ENCODE data around the gene HDHD5.

Gene HDHD5

DNA sequence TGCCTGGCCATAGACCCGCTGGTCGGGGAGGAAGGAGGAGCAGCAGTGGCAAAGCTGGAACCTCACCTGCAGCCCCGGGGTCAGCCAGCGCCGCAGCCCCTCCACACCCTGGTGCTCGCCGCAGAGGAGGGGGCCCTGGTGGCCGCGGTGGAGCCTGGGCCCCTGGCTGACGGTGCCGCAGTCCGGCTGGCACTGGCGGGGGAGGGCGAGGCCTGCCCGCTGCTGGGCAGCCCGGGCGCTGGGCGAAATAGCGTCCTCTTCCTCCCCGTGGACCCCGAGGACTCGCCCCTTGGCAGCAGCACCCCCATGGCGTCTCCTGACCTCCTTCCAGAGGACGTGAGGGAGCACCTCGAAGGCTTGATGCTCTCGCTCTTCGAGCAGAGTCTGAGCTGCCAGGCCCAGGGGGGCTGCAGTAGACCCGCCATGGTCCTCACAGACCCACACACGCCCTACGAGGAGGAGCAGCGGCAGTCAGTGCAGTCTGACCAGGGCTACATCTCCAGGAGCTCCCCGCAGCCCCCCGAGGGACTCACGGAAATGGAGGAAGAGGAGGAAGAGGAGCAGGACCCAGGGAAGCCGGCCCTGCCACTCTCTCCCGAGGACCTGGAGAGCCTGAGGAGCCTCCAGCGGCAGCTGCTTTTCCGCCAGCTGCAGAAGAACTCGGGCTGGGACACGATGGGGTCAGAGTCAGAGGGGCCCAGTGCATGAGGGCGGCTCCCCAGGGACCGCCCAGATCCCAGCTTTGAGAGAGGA is 49.8 kb downstream of the HDHD5 start:
- H3K4me3 ChIP-seq (ENCODE audit: low read depth, low read length) = no peak overlapping the region
- no peak for DNase-seq (ENCODE audit: low read depth)

DNA sequence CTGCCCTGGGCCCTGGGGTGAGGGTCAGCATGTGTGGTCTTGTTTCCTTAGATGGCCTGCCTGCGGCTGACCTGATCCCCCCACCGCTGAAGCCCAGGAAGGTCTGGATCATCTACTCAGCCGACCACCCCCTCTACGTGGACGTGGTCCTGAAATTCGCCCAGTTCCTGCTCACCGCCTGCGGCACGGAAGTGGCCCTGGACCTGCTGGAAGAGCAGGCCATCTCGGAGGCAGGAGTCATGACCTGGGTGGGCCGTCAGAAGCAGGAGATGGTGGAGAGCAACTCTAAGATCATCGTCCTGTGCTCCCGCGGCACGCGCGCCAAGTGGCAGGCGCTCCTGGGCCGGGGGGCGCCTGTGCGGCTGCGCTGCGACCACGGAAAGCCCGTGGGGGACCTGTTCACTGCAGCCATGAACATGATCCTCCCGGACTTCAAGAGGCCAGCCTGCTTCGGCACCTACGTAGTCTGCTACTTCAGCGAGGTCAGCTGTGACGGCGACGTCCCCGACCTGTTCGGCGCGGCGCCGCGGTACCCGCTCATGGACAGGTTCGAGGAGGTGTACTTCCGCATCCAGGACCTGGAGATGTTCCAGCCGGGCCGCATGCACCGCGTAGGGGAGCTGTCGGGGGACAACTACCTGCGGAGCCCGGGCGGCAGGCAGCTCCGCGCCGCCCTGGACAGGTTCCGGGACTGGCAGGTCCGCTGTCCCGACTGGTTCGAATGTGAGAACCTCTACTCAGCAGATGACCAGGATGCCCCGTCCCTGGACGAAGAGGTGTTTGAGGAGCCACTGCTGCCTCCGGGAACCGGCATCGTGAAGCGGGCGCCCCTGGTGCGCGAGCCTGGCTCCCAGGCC is 50.6 kb downstream of the HDHD5 start:
- no peak overlapping the region for H3K4me3 ChIP-seq (ENCODE audit: low read depth, low read length)
- no peak for DNase-seq (ENCODE audit: low read depth)

DNA sequence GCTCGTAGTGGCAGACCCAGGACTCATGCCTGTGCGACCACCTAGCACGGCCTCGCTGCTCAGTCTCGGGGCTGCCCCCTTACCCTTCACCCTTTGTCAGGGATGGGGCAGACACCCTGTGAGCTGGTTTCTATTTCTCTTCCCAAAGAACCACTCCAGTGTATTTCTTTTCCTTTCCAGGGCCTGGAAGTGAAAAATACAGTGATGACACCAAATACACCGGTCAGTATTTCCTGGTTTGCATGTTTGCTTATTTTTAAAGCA is 51.6 kb downstream of the HDHD5 start:
- no peak overlapping the region for H3K4me3 ChIP-seq (ENCODE audit: low read depth, low read length)
- DNase-seq (ENCODE audit: low read depth) = no peak

DNA sequence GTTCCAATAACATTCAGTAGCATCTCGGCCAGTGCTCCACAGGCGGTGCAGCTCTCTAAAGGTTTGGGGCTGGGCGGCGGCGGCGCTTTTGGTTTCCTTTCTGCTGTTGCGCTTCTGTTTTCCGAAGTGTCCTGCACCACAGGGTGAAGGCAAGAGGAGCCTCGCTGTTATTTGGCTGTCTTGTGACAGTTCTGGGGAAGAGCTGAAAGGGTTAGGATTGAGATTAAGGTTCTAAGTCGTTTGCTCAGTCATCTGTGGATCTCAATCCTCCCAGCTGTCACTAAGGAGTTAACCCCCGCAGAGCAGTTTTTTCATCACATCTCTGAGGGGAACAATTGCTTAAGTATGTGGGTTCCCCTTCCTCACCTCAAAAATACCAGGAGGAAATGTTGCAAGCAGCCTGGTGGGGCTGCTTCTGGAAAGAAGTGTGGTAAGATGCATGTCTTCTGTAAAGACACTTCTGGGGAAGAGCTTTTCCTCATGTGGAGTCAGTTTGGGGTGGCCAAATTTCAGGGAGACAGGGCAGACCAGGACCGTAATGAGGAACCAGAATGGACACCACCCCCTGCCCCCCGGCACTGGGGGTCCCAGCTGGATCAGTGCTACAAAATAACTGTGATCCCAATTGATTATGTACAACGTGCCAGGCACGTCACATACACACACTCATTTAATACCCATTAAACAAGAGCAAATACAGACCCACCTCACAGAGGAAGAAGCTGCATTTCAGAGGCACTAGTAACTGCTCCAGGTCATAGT is 52.1 kb downstream of the HDHD5 start:
- no peak for DNase-seq (ENCODE audit: low read depth)
- H3K4me3 ChIP-seq (ENCODE audit: low read depth, low read length) = no peak overlapping the region

DNA sequence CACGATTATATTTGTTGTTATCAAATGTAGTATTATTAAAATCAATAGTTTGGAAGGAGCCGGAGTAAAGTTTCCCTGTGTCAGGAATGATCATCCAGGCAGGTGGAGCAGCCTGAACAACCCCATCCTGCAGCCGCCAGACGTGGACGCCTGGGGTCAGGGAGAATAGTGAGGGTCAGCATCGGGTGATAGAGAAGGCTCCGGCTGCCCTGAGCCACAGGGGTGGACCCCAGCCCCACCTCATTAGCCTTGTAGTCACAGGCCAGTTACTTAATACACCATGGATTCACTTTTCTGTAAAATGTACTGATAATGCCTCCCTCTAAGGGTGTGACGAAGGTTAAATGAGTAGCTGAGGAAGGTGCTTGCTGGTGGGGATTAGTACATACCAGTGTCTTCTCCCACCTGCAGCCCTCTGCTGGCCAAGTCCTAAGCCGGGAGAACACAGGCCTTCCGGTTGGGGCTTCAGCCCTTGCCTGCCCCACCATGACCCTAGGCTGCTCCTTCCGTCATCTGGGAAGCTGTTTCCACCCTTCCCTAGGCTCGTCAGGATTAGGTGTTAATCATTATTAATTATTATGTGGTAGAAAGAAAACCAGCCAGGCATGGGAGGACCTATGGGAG is 52.8 kb downstream of the HDHD5 start:
- DNase-seq (ENCODE audit: low read depth) = no peak
- H3K4me3 ChIP-seq (ENCODE audit: low read depth, low read length) = no peak overlapping the region

DNA sequence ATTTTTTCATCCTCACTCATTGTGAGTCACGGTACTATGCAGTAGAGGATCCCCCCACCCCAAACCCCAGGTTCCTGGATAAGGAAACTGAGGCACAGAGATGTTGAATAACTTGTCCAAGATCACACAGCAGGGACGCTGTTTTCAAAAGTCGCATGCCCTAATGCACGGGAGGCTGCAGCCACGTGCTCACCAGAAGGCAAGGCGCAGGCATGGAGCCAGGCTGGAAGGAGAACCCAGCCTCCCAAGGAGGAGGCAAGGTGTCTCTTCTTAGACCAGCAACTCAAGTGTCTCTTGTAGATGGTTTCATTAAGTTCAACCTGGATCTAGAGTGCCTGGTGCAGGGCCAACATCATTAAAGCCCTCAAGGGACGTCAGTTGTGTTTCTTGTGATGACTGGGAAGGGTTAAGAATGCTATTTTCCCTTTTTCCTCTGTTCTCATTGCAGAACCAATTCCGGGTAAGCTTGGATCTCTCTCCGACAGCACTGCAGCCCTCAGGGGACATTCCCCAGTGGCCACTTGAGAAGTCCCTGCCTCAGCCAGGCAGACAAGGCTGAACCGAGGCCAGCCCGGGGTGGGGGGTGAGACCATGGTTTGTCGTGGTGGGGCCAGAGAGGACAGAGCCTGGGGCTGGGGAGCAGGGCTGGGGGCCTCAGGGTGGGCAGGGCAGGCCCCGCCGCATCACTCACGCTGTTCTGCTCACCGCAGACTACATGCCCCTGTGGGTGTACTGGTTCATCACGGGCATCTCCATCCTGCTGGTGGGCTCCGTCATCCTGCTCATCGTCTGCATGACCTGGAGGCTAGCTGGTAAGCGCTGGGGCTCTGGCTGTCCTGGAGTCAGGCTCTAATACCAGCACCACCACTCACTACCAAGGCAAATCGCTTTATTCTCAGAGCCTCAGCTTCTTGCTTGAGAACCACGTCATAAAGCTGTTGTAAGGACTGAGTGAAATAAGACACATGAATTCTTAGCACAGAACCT is 53.6 kb downstream of the HDHD5 start:
- H3K4me3 ChIP-seq (ENCODE audit: low read depth, low read length) = no peak overlapping the region
- DNase-seq (ENCODE audit: low read depth) = no peak

DNA sequence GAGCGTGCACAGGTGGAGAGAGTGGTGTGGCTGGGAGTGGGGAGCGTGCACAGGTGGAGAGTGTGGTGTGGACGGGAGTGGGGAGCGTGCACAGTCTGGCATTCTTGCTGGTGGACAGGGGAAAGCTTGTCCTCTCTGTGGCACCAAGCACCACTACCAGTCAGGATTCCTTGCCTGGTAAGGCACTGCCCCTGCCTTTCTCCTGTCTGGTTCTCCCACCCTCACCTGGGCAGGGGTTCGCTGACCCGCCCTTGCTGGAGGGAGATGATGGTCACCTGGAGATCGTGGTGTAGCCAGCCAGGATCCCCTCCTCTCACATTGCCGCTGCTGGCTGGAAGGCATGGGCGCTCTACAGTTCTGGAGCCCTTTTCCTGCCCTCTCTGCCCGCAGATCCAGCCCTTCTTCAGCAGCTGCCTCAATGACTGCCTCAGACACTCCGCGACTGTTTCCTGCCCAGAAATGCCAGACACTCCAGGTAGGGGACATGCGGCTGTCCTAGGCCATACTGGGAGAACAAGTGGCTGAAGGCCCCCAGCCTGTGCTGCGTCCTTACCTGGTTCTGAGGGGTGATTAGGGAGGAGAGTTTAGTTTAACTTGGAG is 54.6 kb downstream of the HDHD5 start:
- no peak for DNase-seq (ENCODE audit: low read depth)
- H3K4me3 ChIP-seq (ENCODE audit: low read depth, low read length) = no peak overlapping the region

DNA sequence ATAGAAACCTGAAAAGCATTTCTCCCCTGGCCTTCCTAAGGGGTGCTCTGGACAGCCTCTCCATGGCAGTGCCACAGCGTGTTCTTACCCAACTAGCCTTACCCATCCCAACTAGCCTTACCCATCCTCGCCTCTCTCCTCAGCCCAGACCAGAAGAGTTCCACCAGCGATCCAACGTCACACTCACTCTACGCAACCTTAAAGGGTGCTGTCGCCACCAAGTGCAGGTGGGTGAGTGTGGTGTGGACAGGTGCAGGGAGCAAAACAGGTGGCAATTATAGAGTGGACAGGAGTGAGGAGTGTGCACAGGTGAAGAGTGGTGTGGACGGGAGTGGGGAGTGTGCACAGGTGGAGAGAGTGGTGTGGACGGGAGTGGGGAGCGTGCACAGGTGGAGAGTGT is 55.7 kb downstream of the HDHD5 start:
- no peak overlapping the region for H3K4me3 ChIP-seq (ENCODE audit: low read depth, low read length)
- no peak for DNase-seq (ENCODE audit: low read depth)

DNA sequence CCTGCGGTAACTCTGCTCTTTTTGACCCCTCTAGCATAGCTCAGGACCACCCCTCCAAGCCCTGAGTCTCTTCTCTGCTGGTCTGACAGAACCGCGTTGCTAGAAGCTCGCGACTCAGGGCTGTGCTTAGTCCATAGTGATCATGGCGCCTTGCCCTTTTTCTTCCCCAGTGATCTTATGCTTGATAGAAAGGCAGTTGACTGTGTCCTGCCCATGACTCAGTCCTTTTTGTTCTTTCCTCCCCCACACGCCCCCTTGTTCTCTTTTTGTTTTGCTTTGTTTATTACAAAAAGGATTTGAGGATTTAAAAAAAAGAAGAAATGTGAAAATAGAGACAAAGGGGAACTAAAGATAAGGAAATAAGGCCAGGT is 56.8 kb downstream of the HDHD5 start:
- no peak for DNase-seq (ENCODE audit: low read depth)
- H3K4me3 ChIP-seq (ENCODE audit: low read depth, low read length) = no peak overlapping the region

DNA sequence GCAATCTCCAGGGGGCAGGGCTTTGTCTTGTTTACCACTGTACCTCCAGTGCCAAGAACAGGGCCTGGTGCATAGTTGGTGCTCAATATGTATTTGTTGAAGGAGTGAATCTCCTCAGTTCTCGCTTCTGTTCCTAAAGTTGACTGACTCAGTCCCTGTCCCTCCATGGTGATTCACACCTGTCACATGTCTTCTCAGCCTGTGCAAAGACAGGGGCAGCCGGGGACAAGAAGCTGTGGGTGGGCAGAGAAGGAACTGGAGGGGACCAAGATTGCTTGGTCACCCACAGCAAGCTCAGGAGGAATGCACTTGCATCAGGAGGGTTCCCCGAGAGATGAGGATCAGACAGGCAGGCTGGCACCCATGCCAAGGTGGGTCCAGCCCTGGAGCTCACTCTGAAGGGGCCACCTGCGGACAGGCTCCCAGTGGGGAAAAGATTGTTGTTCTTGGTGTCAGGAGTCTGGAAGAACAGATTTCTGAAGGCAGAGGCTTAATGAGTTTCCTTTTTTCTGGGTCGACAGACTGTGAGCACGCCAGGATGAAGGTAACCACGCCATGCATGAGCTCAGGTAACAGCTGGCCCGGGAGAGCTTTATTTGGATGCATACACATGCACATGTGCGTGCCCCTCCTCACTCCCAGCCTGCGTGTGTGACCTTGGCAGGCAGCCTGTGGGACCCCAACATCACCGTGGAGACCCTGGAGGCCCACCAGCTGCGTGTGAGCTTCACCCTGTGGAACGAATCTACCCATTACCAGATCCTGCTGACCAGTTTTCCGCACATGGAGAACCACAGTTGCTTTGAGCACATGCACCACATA is 57.4 kb downstream of the HDHD5 start:
- no peak for DNase-seq (ENCODE audit: low read depth)
- no peak overlapping the region for H3K4me3 ChIP-seq (ENCODE audit: low read depth, low read length)

DNA sequence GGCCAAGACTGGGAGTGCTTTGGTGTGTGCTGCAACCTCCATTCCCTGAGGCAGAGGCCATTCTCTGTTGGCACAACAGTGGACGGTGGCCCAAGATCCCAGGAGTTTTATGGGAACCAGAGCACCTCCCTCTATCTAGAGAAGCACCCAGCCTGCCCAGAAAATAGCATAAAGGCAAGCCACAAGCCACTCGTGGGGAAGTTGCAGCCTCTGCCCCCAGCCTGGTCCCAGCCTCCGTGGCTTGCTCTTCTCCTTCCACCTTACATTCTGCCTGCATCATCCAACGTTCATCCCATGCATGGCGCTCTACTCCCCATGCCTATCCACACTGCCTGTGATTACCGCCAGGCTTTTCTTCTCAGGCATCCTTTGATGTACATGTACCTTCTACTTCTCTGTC is 58.5 kb downstream of the HDHD5 start:
- DNase-seq (ENCODE audit: low read depth) = no peak
- H3K4me3 ChIP-seq (ENCODE audit: low read depth, low read length) = no peak overlapping the region

DNA sequence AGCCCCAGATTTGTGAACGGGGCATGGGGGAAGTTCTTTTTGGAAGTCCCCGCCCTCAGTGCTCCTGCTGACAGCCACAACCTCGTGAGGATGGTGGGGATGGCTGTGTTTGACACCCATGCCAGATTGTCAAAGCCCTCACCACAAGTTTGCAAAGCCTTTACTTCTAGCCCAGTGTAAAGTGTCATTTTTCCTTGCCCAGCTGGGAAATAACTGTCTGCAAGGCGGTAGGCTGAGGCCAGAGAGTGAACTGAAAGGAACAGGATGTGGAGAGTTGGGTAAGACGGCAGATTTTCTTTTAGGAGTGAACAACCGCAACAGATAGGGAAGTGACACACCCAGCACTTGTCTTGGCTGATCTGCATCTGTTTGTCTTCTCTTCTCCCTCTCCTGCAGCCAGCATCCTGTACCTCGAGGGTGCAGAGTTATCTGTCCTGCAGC is 60.7 kb downstream of the HDHD5 start:
- H3K4me3 ChIP-seq (ENCODE audit: low read depth, low read length) = no peak overlapping the region
- no peak for DNase-seq (ENCODE audit: low read depth)

DNA sequence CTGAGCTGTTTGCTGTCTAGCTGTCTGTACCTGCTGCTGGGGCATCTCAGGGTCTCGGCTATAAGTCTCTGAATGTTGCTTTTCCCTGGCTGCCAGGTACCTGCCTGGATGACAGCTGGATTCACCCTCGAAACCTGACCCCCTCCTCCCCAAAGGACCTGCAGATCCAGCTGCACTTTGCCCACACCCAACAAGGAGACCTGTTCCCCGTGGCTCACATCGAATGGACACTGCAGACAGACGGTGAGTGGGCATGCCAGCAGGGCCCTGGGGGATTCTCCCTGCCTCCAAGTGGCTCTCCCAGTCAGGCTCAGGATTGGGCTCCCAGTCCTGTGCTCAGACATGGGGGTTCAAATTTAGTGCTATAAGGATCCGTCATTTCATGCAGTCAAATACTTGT is 61.4 kb downstream of the HDHD5 start:
- no peak overlapping the region for H3K4me3 ChIP-seq (ENCODE audit: low read depth, low read length)
- DNase-seq (ENCODE audit: low read depth) = no peak

DNA sequence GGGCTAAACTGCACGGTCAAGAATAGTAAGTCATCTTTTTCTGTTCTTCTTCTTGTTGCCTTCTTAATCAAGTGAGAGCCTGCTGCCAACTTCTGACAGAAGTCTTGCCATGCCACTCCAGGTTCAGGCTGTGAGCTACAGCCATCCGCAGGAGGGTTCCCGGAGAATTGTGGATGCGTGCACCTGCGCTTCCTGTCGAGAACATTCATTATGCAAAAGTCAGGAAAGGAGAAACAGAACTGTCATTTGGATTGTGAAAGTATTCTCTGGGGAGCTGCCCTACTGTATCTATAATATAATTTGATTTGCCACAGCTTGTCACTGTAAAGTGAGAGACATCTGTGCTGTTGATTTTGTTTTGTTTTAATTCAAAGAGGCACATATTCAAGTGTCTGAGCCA is 62.0 kb downstream of the HDHD5 start:
- no peak overlapping the region for H3K4me3 ChIP-seq (ENCODE audit: low read depth, low read length)
- no peak for DNase-seq (ENCODE audit: low read depth)

DNA sequence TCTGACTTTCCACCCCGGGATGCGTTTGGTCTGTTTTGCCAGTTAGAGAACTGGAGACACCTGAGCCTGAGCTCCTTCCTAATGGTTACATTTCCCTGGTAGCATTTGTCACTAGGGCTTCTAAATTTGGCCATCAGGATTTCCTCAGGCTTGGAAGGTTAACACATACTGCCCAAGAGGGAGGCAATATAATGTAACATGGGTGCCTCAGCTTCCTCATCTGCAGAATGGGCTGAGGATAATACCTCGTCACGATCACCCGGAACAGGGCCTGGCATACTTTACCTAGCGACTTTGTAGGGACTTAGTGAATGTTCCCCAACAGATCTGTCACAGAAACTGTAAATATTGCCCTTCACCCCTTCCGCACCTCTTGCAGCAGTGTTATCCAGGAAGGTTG is 63.0 kb downstream of the HDHD5 start:
- no peak overlapping the region for H3K4me3 ChIP-seq (ENCODE audit: low read depth, low read length)
- no peak for DNase-seq (ENCODE audit: low read depth)

DNA sequence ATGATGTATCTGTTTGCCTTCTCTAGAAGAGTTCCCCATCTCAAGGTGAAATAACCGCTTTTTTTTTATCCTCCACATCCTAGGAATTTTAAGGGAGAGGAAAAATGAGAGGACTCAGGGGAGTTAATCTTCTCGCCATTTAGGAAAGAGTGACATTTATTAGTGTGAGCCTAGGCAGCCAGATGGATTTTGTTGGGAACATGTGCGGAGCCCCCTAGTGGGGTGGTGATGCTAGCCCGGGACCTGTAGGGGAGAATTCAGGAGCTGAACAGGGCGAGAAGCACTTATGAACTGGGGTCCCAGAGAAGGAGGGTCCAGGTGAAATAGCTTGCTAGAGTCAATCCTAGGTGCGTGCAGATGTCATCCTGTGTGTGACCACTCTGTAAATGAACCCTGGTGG is 63.5 kb downstream of the HDHD5 start:
- H3K4me3 ChIP-seq (ENCODE audit: low read depth, low read length) = no peak overlapping the region
- no peak for DNase-seq (ENCODE audit: low read depth)

DNA sequence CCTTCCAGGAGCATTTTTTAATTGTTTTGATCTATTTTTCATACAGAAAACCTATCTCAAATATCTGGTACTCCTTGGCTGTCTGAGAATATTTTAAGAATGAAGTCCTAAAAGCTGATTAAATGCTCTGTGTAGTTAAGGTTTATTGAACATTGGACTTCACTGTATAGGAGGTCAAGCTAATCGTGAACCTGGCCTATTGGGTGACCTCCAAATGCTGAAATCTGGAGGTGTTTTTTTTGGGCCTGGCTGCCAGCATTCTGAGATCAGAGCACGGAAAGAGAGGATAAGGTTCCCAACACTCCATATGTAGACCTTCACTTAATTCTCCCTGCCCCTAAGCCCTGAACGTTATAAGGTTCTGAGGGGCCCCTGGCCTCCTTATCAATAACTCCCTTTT is 66.0 kb downstream of the HDHD5 start:
- no peak for DNase-seq (ENCODE audit: low read depth)
- H3K4me3 ChIP-seq (ENCODE audit: low read depth, low read length) = no peak overlapping the region

DNA sequence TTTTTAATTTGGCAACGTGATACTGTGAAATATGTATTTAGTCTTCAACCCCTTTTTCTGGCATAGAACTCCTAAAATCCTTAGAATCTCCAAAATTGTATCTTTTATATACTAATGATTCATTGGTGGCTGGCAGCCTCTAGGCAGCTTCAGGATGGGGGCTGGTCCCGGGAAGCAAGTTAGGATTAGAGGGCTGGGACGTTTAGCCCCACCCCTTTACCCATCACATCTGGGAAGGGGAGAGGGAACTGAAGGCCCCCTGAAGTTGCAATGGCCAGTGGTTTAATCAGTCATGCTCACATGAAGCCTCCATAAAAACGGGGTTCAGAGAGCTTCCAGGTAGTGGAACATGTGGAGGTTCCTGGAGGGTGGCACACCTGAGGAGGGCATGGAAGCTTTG is 67.2 kb downstream of the HDHD5 start:
- no peak overlapping the region for H3K4me3 ChIP-seq (ENCODE audit: low read depth, low read length)
- no peak for DNase-seq (ENCODE audit: low read depth)

Measured in skeletal muscle cell (primary cell).